Left ventricle myocardium inferior (tissue), 1 donor: ENCODE data around the gene DPP10. TPM values are rescaled to one million over a fixed set of nuclear protein-coding genes. Genes with fewer than 3 reads are reported as not detected.

Experiments
- DNase-seq: peaks from one replicate; pipeline ENCODE4 v3.0.0-alpha.2; 2020
- H3K27ac ChIP-seq: fragments of 200-600 bp; replicated peaks from 2 replicates; pipeline ENCODE4 v1.8.0; 2021
- H3K27me3 ChIP-seq: fragments of 200-600 bp; 2 replicates; pipeline ENCODE4 v1.8.0; 2021; ENCODE audit warnings: low read depth
- H3K36me3 ChIP-seq: fragments of 200-600 bp; 2 replicates; pipeline ENCODE4 v1.8.0; 2021
- H3K4me1 ChIP-seq: fragments of 200-600 bp; 2 replicates; pipeline ENCODE4 v1.8.0; 2021
- H3K4me3 ChIP-seq: fragments of 200-600 bp; 2 replicates; pipeline ENCODE4 v1.8.0; 2021; ENCODE audit warnings: mild to moderate bottlenecking, moderate library complexity
- H3K9me3 ChIP-seq: fragments of 200-600 bp; replicated peaks from 2 replicates; pipeline ENCODE4 v1.8.0; 2021
- CTCF ChIP-seq: fragments of 200-600 bp; IDR thresholded peaks from 2 replicates; pipeline ENCODE4 v1.8.0; 2021; ENCODE audit warnings: antibody characterized with exemption, mild to moderate bottlenecking, borderline replicate concordance
- intact Hi-C: fragments of 100-400 bp; cut with micrococcal nuclease; formaldehyde crosslinking; loops from one replicate; pipeline ENCODE4 v1.11.0; 2022
- total RNA-seq: library from RNA; stranded (reverse); fragmentation: NEBNext Ultra II Directional; extraction: Animal tissue kit (Norgen Biotek cat#: 25700); gene quantifications from one replicate; pipeline ENCODE4 v1.2.1, GENCODE V29; 2021
- donor health status: DM: no; HTN: yes; CAD: no; lungs with severe emphysema.

The DPP10 gene
- total RNA-seq, 1 donor from 2014 or later: 0.16 TPM

GRCh38 chr2:114659880-114660279, 217.4 kb downstream of the DPP10 start:
- TF ChIP-seq CTCF: no peak
- Histone ChIP-seq H3K4me1 (peaks cover 6% of the 10 kb centered on the region), H3K27me3 (peaks cover 33% of the 10 kb centered on the region), H3K9me3 (no peaks in the 10 kb centered on the region), H3K4me3 (no peak overlapping the region), H3K36me3 (no peaks in the 10 kb centered on the region), H3K27ac (no peak overlapping the region)
- intact Hi-C loops: no loop called here
- DNase-seq: no peak

- no peaks in the 10 kb centered on the region for H3K36me3 ChIP-seq
- H3K27ac ChIP-seq: no peak overlapping the region
Observed at GRCh38 chr2:114661971-114662939, 219.8 kb downstream of the DPP10 start.

GRCh38 chr2:114668415-114668814, 226.0 kb downstream of the DPP10 start:
- intact Hi-C loops: no loop called here
- no peaks in the 10 kb centered on the region for H3K36me3 ChIP-seq
- DNase-seq: no peak
- no peak overlapping the region for H3K4me3 ChIP-seq
- no peaks in the 10 kb centered on the region for H3K4me1 ChIP-seq
- H3K27ac ChIP-seq: no peak overlapping the region
- no peaks in the 10 kb centered on the region for H3K27me3 ChIP-seq
- H3K9me3 ChIP-seq: no peaks in the 10 kb centered on the region
- no peak for TF ChIP-seq CTCF

More at GRCh38 chr2:114661971-114662939, 219.8 kb downstream of the DPP10 start:
- intact Hi-C loops: no loop called here
- peak; percentile 16 for DNase-seq
- peaks cover 29% of the 10 kb centered on the region for H3K27me3 ChIP-seq
- H3K4me1 ChIP-seq: peaks cover 6% of the 10 kb centered on the region
- TF ChIP-seq CTCF: no peak
- H3K9me3 ChIP-seq: no peaks in the 10 kb centered on the region
- peak overlapping the region; percentile 69 for H3K4me3 ChIP-seq

- no peak for TF ChIP-seq CTCF
- intact Hi-C loops: no loop called here
- DNase-seq: no peak
- Histone ChIP-seq H3K9me3 (no peaks in the 10 kb centered on the region), H3K4me3 (no peak overlapping the region), H3K4me1 (no peaks in the 10 kb centered on the region), H3K27me3 (no peaks in the 10 kb centered on the region), H3K27ac (no peak overlapping the region), H3K36me3 (no peaks in the 10 kb centered on the region)
Observed at GRCh38 chr2:114683251-114683650, 240.8 kb downstream of the DPP10 start.

GRCh38 chr2:114684403-114684802, 242.0 kb downstream of the DPP10 start:
- Histone ChIP-seq H3K27me3 (no peaks in the 10 kb centered on the region), H3K4me3 (no peak overlapping the region), H3K4me1 (no peaks in the 10 kb centered on the region), H3K27ac (no peak overlapping the region), H3K36me3 (no peaks in the 10 kb centered on the region), H3K9me3 (no peaks in the 10 kb centered on the region)
- TF ChIP-seq CTCF: no peak
- intact Hi-C loops: no loop called here
- DNase-seq: no peak
